Heart right ventricle (tissue), 16 donors: ENCODE measurements around the gene SUSD2. TPM values are rescaled to one million over a fixed set of nuclear protein-coding genes. Genes with fewer than 3 reads are reported as not detected.

ENCODE experiments used
- ATAC-seq, 8 donors: fragments of 200-7000 bp; cut with Tn5 transposase; one replicate each; pipeline ENCODE4 v1.9.1; 2020; ENCODE audit warnings: mild to moderate bottlenecking in 8 of 8, moderate library complexity in 8 of 8, moderate number of reproducible peaks in 1 of 8
- DNase-seq, 2 donors: peaks; one replicate each; pipeline ENCODE4 v3.0.0-alpha.2; 2020
- H3K27ac ChIP-seq, 10 donors: fragments of 200-600 bp; sonication (generic) in 2 of 10; one replicate each; pipeline versions ENCODE4 v1.5.0 to v1.8.0; 2020 to 2022; ENCODE audit warnings: mild to moderate bottlenecking in 3 of 10
- H3K27me3 ChIP-seq, 7 donors: fragments of 200-600 bp; one replicate each; pipeline ENCODE4 v1.8.0; 2021 to 2022; ENCODE audit warnings: mild to moderate bottlenecking in 2 of 7
- H3K36me3 ChIP-seq, 9 donors: fragments of 200-600 bp; sonication (generic) in 1 of 9; one replicate each; pipeline versions ENCODE4 v1.5.0 to v1.8.0; 2020 to 2022; ENCODE audit warnings: mild to moderate bottlenecking in 2 of 9
- H3K4me1 ChIP-seq, 9 donors: fragments of 200-600 bp; sonication (generic) in 1 of 9; one replicate each; pipeline versions ENCODE4 v1.5.0 to v1.8.0; 2020 to 2022; ENCODE audit warnings: mild to moderate bottlenecking in 4 of 9
- H3K4me3 ChIP-seq, 10 donors: fragments of 200-600 bp; sonication (generic) in 2 of 10; one replicate each; pipeline versions ENCODE4 v1.5.0 to v1.8.0; 2020 to 2022; ENCODE audit warnings: mild to moderate bottlenecking in 7 of 10, moderate library complexity in 2 of 10
- H3K9me3 ChIP-seq, 11 donors: fragments of 200-600 bp in 10 of 11; sonication (generic) in 2 of 11; one replicate each; pipeline versions ENCODE4 v1.5.0 to v1.8.0; 2013 to 2022; ENCODE audit warnings: mild to moderate bottlenecking in 2 of 11, control low read depth in 1 of 11, moderate library complexity in 1 of 11
- WGBS, 2 donors: extraction: QIAGEN DNeasy Blood & Tissue Kit; methylation state at CpG; one replicate each; pipeline ENCODE4 v1.1.7; 2013; ENCODE audit warnings: inconsistent platforms in 1 of 2; 5-methylcytosine and 5-hydroxymethylcytosine counted together
- intact Hi-C, 10 donors: fragments of 100-400 bp; cut with DNase I; formaldehyde crosslinking; loops; one replicate each; pipeline versions ENCODE4 v1.11.1 to v1.14.2; 2022
- polyA plus RNA-seq, 2 donors: library from polyadenylated mRNA; stranded (reverse); fragments of 200-250 nt; gene quantifications; one replicate each; pipeline ENCODE4 v1.2.3, GENCODE V29; 2013
- total RNA-seq, 10 donors: library from RNA; stranded (reverse); fragmentation: NEBNext Ultra II Directional in 3 of 10; extraction: Animal tissue kit (Norgen Biotek cat#: 25700) in 3 of 10; gene quantifications; one replicate each; pipeline versions ENCODE4 v1.2.1 to v1.2.4, GENCODE V29; 2021 to 2023
- TF ChIP-seq, protein P1 (sequence below), 9 donors: fragments of 200-600 bp; sonication (generic) in 2 of 9; IDR thresholded peaks; one replicate each; pipeline versions ENCODE4 v1.5.0 to v1.8.0; 2021 to 2022; ENCODE audit warnings: antibody characterized with exemption in 9 of 9, mild to moderate bottlenecking in 5 of 9, moderate library complexity in 1 of 9
- donor health status: Arrhythmogenic right ventricular cardiomyopathy.
- donor health status: ischemic (EF 13 %, LVEDD 7.1; RV severe dilation, severe dysfunction).
- donor health status: healthy with polysubstance abuse.
- donor health status: DM: no; HTN: yes; CAD: no.
- donor health status: DM: no; HTN: no; CAD: no.
- donor health status: ischemic (EF 25% LVEDD 6.9; RV normal size, moderate dysfunction).
- donor health status: ischemic (EF 25% LVEDD 5.7; RV mildly dilated, moderate dysfunction).
- donor health status: healthy.
- donor health status: DM: yes; HTN: yes; CAD: no.
- donor health status: Ischemic cardiomyopathy.
- donor health status: ischemic (EF 35%, LVEDD 5.7; RV mildly dilated, moderate dysfunction).
- donor health status: nonischemic (EF 11% LVEDD 7.7; RV severe dilation, severe dysfunction).
- donor health status: DM: yes; HTN: yes; CAD: no.
- donor health status: PGD.
- donor health status: ischemic (EF 29% LVEDD 5.4; RV normal size, mild dysfunction).
- donor health status: nonischemic (EF 23%, LVEDD 6.1; RV moderate dilation, normal function).

The SUSD2 gene
- total and polyA plus RNA-seq, 12 donors: 0.57 to 6.7 (median 2.3) TPM

DNA sequence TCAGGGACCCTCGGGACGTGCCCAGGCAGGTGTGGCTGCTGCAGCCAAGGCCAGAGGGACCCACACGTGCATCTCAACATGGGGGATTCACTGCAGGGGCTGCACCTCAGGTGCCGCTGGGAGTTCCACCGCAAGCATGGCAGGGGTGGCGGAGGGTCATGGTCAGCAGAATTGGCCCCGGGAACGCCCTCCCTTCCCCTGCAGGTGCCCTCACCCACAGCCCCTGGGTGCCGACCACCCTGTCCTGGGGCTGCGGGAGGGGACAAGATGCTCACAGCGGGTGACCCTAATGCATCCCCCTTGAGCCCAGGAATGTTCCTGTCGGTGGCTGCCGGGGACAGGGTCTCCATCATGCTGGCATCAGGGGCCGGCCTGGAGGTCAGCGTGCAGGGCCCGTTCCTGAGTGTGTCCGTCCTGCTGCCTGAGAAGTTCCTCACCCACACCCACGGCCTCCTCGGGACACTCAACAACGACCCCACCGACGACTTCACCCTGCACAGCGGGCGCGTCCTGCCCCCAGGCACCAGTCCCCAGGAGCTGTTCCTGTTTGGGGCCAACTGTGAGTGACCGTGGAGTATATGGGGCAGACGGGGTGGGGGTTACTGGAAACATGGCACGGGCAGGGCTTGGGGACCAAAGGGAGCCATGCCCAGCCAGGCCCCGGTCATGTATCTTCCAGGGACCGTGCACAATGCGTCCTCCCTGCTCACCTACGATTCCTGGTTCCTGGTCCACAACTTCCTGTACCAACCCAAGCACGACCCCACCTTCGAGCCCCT is 5.8 kb downstream of the SUSD2 start:
- peaks cover 2 to 26% (median 14%) of the 10 kb centered on the region in 9 donors for H3K4me1 ChIP-seq
- no peak overlapping the region for H3K4me3 ChIP-seq
- no peak for DNase-seq
- no peaks in the 10 kb centered on the region for H3K27me3 ChIP-seq
- ATAC-seq: no peak
- no peaks in the 10 kb centered on the region for H3K9me3 ChIP-seq
- intact Hi-C loops: loop anchor here in 5 of 10 donors (5.0 to 10.0 kb wide), 3 partner anchors 45 to 338 kb away; partner anchors contain the start of gene GGT5 (in 3 of the 5)
- H3K27ac ChIP-seq: no peak overlapping the region
- TF ChIP-seq, protein P1, sequence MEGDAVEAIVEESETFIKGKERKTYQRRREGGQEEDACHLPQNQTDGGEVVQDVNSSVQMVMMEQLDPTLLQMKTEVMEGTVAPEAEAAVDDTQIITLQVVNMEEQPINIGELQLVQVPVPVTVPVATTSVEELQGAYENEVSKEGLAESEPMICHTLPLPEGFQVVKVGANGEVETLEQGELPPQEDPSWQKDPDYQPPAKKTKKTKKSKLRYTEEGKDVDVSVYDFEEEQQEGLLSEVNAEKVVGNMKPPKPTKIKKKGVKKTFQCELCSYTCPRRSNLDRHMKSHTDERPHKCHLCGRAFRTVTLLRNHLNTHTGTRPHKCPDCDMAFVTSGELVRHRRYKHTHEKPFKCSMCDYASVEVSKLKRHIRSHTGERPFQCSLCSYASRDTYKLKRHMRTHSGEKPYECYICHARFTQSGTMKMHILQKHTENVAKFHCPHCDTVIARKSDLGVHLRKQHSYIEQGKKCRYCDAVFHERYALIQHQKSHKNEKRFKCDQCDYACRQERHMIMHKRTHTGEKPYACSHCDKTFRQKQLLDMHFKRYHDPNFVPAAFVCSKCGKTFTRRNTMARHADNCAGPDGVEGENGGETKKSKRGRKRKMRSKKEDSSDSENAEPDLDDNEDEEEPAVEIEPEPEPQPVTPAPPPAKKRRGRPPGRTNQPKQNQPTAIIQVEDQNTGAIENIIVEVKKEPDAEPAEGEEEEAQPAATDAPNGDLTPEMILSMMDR (IDR thresholded peaks at IDR 0.05): no peak
- WGBS, 2 donors: 91% methylated on average over 33 to 34 of the region's 34 CpGs
- peaks cover 0 to 12% (median 0%) of the 10 kb centered on the region in 9 donors for H3K36me3 ChIP-seq

DNA sequence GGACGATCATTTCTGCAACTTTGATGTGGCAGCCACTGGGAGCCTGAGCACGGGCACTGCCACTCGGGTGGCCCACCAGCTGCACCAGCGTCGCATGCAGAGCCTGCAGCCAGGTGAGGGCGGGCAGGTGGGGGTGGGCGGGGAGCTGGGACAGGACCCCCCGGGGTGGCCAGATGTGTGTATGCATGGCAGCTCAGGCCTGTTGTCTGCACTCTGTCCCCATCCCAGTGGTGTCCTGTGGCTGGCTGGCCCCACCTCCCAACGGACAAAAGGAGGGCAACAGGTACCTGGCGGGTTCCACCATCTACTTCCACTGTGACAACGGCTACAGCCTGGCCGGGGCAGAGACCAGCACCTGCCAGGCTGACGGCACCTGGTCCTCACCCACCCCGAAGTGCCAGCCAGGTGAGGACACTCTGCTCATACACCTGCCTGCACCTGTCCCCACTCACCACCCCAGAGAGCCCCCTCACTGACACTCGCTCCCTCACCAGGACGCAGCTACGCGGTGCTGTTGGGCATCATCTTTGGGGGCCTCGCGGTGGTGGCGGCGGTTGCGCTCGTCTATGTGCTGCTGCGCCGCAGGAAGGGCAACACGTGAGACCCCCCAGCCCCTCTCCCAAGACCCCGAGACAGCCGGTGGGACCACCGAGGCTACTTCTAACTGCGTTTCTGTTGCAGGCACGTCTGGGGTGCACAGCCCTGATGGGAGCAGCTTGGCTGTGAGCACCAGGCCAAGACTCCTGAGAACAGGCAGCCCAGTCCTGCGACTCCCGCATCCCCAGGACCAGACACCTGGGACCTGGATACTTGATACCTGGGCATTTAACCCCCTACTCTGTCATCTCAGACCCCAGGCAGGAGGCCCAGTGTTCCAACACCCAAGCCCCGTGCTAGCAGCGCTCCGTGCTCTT is 6.7 kb downstream of the SUSD2 start:
- Histone ChIP-seq H3K4me1 (peaks cover 0 to 17% (median 12%) of the 10 kb centered on the region in 9 donors), H3K27me3 (no peaks in the 10 kb centered on the region), H3K9me3 (no peaks in the 10 kb centered on the region), H3K27ac (no peak overlapping the region), H3K36me3 (peaks cover 0 to 12% (median 0%) of the 10 kb centered on the region in 9 donors), H3K4me3 (no peak overlapping the region)
- WGBS, 2 donors: 92% methylated on average over 37 of the region's 37 CpGs
- no peak for DNase-seq
- TF ChIP-seq, protein P1 (IDR thresholded peaks at IDR 0.05): no peak
- ATAC-seq: no peak
- intact Hi-C loops: loop anchor here in 7 of 10 donors (2.0 to 10.0 kb wide), 4 partner anchors 44 to 337 kb away; partner anchors contain the start of gene GGT5 (in 3 of the 7)

GRCh38 chr22:24188705-24189248 is 7.5 kb downstream of the SUSD2 start:
- Histone ChIP-seq H3K27me3 (no peaks in the 10 kb centered on the region), H3K36me3 (peaks cover 0 to 12% (median 0%) of the 10 kb centered on the region in 9 donors), H3K27ac (no peak overlapping the region), H3K4me1 (peaks cover 0 to 17% (median 12%) of the 10 kb centered on the region in 9 donors), H3K9me3 (no peaks in the 10 kb centered on the region), H3K4me3 (no peak overlapping the region)
- intact Hi-C loops: loop anchor here in 7 of 10 donors (2.0 to 10.0 kb wide), 4 partner anchors 44 to 336 kb away; partner anchors contain the start of gene GGT5 (in 3 of the 7)
- no peak for DNase-seq
- TF ChIP-seq, protein P1 (IDR thresholded peaks at IDR 0.05): no peak
- no peak for ATAC-seq
- WGBS, 2 donors: 77 to 81% methylated on average over 17 of the region's 17 CpGs
